LoVo (cell line): ENCODE results near the gene JPT2.

ENCODE experiments used
- DNase-seq: peaks from one replicate; pipeline ENCODE4 v3.0.0-alpha.2; 2016; ENCODE audit warnings: low spot score

JPT2 gene

GRCh38 chr16:1653023-1653422, 25.1 kb upstream of the JPT2 start:
- no peak for DNase-seq

DNA sequence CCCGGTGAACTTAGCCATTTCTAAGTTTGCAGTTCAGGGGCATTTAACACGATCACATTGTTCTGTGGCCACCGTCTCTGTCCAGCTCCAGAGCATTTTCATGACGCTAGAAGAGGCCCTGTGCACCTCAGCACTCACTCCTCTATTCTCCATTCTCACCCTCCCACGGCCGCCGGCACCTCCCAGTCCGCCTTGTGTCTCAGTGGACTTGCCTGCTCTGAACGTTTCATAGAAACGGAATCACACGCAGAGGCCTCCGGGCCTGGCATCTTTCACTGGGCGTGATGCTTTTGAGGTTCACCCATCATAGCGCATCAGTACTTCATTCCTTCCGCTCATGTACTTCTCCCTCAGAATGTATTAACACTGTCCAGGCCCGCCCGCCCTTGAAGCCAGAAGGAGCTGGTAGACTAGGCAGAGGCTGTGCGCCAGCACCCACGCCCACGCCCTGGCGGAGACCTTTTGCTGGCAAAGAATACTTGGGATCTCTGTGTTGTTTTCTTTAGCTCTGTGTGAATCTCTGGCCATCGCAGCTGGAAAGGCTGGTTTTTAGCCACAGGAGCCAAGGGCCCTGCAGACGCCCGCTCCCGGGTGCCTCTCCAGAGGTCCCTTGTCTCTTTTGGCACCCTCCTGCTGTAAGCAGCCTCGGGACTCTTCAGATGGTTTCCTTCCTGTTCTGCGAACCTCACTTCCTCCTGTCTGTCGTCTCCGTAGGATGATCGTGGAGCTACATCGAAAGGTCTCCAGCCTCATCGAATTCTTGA, 23.4 kb upstream of the JPT2 start:
- DNase-seq = no peak

DNA sequence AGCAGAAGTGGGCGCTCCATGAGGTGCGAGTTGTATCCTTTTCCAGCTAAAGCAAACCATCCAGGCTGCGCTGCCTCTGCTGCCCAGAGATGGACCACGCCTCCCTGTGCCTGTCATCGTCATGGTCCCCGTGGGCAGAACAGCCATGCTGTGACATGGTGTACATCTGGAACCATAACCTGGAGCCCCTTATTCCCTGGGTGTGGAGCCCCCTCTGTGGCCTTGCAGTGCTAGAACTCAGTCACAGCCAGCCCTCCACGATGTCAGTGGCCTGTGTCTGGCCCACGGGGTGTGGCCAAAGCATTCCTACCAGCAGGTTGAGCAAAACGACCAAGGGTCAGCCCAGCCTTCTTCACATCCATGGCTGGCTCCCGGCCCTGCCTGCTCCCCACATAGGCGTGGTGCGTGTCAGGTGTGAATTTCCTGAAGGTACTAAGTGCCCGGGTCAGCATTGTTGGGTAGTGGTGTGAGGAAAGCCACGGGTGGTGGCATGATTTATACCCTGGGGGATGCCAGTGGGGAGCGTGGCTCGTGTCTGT, 22.7 kb upstream of the JPT2 start:
- DNase-seq = no peak

DNA sequence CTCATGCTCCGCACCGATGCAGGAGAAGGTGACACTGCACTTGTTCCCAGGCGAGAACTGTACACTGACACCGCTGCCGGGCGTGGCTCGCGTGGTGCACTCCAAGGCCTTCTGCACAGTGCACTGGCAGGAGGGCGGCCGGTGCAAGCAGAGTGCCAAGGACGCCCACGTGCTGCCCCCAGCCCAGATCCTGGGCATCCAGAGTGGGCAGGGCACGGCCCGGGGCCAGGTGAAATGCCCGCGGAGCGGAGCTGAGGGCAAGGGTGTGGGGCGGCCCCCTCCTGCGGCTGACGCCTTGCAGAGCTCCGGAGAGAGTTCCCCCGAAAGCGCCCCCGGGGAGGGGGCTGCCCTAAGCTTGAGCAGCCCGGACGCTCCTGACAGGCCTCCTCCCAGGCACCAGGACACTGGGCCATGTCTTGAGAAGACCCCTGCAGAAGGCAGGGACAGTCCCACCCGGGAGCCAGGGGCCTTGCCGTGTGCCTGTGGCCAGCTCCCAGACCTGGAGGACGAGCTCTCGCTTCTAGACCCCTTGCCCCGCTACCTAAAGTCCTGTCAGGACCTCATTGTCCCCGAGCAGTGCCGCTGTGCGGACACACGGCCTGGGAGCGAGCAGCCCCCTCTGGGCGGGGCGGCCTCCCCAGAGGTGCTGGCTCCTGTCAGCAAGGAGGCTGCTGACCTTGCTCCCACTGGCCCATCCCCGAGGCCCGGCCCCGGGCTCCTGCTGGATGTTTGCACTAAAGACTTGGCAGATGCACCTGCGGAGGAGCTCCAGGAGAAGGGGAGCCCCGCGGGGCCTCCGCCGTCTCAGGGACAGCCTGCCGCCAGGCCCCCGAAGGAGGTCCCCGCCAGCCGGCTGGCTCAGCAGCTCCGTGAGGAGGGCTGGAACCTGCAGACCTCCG, 21.9 kb upstream of the JPT2 start:
- no peak for DNase-seq

- DNase-seq = no peak
Observed at GRCh38 chr16:1656808-1657617, 21.1 kb upstream of the JPT2 start.

- DNase-seq = no peak
Observed at GRCh38 chr16:1657841-1658240, 20.2 kb upstream of the JPT2 start.

- DNase-seq = no peak
Observed at GRCh38 chr16:1659031-1659430, 19.0 kb upstream of the JPT2 start.

DNA sequence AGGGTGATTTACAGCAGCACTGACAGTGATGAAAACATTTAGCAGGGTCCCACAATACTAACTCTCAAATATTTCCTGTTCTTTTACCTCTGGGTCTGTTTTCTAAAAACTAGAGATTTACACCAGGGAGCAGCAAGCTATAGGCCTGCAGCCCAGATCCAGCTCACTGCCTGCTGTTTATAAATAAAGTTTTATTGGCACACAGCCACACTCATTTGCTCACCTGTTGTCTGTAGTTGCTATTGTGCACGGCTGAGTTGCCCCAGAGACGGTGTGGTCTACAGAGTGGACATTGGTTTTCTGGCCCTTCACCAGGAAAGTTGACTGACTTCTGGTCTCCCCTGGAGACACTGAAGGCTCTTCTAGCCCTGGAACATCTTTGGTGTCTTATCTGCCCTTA, 16.3 kb upstream of the JPT2 start:
- no peak for DNase-seq

GRCh38 chr16:1662543-1662942, 15.5 kb upstream of the JPT2 start:
- DNase-seq = no peak

DNA sequence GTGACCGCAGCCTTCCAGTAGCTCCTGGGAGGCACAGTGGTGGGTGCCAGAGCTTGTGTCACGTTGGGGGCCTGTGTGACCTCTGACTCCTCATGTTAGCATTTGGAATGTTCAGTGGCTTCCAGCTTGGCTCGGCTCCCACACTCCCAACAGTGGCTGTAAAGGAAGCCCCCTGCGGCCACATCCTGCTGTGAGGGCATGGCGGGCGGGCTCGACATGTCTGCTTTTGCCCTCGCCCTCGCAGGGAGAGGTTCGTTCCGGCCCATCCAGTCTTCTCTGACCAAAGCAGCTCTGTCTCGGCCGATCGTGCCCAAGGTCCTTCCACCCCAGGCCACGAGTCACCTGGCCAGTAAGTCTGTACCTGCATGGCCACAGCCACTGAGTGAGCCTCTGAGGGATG, 12.2 kb upstream of the JPT2 start:
- DNase-seq = no peak

DNA sequence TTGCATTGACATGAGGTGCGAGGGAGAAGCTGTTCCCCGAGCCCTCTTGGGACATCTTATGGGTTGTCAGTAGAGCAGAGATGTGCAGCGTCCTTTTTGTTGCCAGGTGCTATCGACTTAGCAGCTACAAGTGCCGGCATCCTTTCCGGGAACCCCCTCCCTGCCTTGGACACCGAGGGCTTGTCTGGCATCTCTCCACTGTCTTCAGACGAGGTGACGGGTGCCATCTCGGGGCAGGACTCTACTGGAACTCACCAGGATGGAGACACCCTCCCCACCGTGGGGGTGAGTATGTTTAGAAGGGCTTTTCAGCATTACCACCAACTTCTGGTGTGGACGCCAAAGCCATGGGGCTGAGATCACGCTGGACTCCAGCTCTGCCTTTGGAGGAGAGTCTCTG, 11.8 kb upstream of the JPT2 start:
- DNase-seq = no peak

- DNase-seq = no peak
Observed at GRCh38 chr16:1667271-1667670, 10.8 kb upstream of the JPT2 start.

DNA sequence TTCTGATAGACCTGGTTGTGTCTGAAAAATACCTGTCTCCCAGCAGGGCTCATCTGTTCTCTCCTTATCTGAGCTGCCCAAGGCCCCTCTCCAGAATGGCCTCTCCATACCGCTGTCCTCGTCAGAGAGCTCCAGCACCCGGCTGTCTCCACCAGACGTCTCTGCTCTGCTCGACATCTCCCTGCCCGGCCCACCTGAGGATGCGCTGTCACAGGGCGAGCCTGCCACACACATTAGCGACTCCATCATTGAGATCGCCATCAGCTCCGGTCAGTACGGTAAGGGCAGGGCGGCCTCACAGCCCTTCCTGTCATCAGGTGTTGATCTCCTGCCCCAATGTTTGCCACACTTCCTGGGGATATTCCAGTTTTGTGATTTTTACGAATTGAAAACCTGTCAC, 10.2 kb upstream of the JPT2 start:
- no peak for DNase-seq

DNA sequence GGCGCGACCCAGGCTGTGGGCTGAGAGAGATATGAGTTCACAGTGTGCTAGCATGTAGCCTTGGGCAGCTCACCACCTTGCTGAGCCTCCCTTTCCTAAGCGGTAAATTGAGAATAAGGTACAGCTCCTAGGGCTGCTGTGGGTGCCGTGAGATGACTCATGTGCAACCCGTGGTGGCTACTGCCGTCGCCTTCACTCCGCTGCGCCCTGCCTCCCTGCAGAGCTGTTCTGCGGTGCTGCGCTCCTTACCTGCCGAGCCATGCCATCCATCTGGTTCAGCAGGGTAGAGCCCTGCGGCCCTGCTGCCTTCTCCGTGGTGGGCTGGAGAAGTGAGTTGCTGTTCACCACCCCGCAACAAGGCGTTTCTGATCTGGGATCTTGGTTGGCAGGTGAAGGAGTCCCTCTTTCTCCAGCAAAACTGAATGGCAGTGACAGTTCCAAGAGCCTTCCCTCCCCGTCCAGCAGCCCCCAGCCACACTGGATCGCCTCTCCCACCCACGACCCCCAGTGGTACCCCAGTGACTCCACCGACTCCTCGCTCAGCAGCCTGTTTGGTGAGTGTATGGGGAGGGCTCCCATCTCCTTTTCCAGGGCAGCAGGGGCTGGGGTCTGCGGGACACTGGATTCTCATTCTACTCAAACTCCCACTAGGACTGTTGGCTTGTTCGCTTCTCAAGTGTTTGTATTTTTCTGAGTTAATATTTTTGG, 9.3 kb upstream of the JPT2 start:
- DNase-seq = no peak

GRCh38 chr16:1669698-1670097, 8.4 kb upstream of the JPT2 start:
- no peak for DNase-seq

DNA sequence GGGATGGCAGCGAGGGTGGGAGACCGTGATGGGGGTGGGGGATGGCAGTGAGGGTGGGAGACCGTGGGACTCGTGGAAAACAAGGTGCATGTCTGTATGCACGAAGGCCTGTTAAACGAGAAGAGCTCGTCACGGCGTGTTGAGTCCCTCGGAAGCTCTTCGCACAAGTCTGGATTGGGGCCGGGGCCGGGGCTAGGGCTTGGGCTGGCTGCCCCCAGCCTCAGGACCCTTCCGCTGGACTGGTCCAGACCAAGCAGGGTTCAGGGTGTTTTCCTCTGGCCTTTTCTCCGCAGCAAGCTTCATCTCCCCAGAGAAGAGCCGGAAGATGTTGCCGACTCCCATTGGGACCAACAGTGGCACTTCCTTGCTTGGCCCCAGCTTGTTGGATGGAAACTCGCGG, 7.7 kb upstream of the JPT2 start:
- no peak for DNase-seq

GRCh38 chr16:1670866-1671265, 7.2 kb upstream of the JPT2 start:
- no peak for DNase-seq

DNA sequence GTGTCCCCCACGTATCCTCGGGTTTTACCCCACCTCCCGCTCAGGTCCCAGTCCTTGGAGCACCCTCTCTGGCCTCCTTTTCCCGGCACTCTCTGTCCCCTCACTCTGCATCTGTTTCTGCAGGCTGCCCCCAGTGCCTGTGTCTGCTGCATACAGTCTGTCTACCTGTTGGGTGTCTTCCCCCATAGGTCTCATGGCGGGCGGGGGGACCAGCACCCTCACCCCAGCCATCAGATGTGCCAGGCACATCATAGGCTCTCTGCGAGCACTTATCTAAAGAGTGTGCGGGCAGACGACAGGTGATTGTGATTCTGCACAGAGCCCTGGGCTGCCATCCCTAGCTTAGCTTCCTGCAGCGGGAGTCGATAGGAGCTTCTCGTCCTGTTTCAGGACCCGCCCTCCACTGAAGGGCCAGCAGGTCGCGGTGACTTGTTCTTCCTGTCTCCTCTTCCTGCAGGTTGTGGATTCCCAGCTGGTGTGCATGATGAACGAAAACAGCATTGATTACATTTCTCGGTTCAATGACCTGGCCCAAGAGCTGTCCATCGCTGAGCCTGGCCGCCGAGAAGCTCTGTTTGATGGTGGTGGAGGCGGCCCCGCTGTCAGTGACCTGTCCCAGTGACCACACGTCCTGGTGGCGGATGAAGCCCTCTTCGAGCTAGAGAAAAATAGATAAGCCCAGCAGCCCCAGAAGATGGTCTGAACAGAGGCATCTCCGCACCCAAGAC, 4.5 kb upstream of the JPT2 start:
- DNase-seq = no peak

- DNase-seq = no peak
Observed at GRCh38 chr16:1674306-1674705, 3.8 kb upstream of the JPT2 start.

- DNase-seq = no peak
Observed at GRCh38 chr16:1674751-1675664, 3.1 kb upstream of the JPT2 start.
